AG10803 (cell line): ENCODE measurements around the gene RAPGEF1.

Experiments used
- DNase-seq: peaks from one replicate; pipeline ENCODE4 v3.0.0; 2010; ENCODE audit warnings: low read depth
- H3K4me3 ChIP-seq: 2 replicates; pipeline ENCODE4 v1.5.1; 2011; ENCODE audit warnings: mild to moderate bottlenecking, low read length, control low read depth
- TF ChIP-seq, protein P1 (sequence below): conservative IDR thresholded peaks from 2 replicates; pipeline ENCODE4 v1.5.1; 2011; ENCODE audit warnings: mild to moderate bottlenecking, low read length, control low read depth, inconsistent platforms

The RAPGEF1 gene

DNA sequence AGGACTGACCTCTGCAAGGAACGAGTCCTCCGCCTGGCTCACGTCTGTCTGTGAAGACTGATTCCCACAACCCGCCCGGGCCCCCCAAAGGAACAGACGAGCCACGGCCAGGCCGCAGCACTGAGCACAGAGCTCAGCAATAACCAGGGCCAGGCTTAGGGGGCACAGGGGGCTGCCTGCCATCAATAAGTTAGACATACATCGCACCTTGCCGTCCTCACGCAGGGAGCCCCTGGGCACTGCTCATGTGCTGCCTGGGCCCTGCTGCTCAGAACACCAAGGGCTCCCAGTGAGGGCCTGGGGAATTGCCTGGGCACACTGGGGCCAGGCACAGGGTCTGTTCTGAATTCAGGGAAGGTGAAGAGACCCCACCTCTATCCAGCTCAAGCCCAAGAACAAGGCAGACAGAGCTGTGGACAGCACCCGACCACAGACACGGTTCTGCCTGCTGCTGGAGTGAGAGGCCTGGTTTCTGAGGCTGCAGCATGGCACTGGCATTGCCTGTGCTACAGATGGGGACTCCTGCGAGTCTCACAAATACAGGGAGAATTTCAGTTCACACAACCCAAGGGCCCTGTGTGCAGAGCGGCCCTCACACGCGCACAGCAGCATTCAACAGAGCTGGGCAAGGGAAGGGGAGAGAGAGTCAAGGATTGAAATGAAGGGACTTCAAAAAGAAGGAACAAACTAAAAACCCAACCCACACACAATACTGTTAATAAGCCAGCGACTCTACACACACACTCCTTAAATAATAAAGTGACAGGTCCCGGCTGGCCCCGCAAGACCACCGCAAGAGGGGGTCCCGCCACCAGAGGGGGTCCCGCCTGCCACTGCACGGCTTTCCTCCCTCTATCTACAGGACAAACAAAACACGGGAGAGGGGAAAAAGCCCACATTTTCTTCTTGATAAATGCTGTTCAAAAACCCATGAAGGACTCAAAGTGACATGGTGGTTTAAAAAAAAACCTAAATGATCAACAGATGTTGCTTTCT, 162.6 kb downstream of the RAPGEF1 start:
- TF ChIP-seq, protein P1, sequence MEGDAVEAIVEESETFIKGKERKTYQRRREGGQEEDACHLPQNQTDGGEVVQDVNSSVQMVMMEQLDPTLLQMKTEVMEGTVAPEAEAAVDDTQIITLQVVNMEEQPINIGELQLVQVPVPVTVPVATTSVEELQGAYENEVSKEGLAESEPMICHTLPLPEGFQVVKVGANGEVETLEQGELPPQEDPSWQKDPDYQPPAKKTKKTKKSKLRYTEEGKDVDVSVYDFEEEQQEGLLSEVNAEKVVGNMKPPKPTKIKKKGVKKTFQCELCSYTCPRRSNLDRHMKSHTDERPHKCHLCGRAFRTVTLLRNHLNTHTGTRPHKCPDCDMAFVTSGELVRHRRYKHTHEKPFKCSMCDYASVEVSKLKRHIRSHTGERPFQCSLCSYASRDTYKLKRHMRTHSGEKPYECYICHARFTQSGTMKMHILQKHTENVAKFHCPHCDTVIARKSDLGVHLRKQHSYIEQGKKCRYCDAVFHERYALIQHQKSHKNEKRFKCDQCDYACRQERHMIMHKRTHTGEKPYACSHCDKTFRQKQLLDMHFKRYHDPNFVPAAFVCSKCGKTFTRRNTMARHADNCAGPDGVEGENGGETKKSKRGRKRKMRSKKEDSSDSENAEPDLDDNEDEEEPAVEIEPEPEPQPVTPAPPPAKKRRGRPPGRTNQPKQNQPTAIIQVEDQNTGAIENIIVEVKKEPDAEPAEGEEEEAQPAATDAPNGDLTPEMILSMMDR, result no peak
- no peak overlapping the region for H3K4me3 ChIP-seq
- no peak for DNase-seq

DNA sequence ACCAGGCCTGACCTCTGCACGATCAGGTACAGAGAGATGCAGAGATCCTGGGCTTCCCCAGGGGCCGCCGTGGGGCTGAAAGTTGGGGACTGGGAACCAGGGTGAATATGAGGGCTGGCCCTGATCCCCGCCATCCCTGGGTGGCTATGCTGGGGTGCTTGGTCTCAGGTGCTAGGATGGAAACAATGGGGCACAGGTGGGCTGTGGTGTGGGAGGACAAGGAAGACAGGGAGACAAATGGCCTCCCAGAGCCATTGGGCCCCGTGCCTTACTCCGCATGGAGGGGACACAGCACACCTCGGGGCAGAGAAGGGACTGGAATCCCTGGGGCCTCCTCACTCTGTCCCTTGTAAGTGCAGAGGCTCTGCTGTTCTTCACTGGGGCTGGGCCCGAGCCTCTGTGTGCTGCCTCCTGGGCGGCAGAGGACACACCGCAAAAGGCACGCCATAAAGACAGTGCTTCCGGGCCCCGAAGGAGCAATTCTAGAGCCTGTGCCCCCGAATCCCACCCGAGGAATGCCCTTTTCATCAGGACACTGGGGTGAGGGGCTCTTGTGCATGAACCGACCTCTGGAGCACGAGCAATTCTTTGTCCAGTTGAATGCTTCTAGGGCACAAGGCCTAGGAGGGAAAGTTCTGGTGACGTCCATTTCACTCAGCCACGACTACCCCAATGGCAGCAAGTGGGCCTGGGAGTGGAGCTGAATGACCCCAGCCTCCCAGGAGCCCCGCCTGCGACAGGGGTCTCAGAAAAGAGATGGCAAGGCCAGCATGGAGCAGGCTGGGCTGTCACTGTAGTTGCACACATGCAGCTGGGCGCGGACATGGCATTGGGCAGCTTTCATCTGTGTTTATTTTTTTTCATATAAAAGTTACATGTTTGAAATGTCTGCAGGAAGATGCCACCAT, 163.7 kb downstream of the RAPGEF1 start:
- DNase-seq, result no peak

DNA sequence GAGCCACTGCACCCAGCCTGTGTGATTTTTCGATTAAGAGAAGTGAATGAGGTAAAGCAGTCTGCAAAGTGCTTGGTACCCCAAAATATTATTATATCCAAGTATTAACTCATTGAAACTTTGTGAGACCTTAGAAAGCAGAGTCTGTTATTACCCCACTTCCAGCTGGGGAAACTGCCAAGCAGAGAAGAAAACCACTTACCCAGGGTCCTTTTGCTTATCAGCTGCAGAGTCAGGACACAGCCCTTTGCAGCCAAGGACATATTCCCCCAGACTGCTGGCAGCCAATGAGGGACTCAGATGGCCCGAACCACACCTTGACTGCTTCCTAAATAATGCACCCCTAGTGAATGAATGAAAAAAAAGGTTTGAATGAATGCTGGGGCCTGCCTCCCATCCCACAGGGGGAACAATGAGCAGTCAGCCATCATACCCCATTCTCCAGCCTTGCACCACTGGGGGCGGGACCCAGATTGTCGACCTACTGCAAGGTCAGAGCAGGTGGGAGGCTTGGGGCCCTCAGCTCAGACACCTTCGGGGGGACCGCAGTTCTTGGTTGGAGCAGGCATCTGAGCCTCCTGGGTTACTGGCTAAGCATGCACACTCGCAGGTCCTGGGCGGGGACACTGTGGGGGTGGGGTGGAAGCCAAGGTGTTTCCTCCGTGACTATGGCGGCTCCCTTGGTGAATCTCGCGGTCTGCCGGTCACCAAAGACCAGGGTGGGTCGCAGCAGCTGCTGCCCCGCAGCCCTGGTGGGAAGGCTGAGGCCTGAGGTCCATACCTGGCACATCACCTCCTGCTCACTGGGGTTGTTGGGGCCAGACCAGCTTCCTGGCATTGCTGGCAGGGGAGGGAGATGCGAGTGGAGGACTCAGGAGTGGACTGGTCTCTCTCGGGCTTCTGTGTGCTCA, 164.9 kb downstream of the RAPGEF1 start:
- no peak overlapping the region for H3K4me3 ChIP-seq
- DNase-seq, result no peak
- TF ChIP-seq, protein P1, result no peak

More for the DNA sequence above, 163.7 kb downstream of the RAPGEF1 start:
- H3K4me3 ChIP-seq, result no peak overlapping the region
- TF ChIP-seq, protein P1, result no peak

DNA sequence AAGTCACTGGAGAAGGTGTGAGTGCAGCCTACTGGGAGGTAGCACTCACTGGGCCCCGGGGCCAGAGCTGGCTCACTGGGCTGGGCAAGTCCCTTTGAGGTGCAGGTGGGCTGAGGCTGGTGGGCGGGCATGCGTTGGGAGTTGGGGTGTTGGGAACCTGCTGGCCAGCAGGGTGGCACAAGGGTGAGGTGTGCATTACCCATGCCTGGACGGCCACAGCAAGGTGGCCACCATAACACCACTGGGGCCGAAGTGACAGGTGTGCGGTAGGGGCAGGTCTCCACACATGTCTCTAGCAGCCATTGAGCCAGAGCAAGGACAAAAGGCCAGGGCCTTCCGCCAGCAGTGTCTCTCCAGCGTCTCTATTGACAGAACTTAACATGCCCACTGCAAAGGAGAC, 172.0 kb downstream of the RAPGEF1 start:
- H3K4me3 ChIP-seq, result no peak overlapping the region
- TF ChIP-seq, protein P1, result no peak
- no peak for DNase-seq

DNA sequence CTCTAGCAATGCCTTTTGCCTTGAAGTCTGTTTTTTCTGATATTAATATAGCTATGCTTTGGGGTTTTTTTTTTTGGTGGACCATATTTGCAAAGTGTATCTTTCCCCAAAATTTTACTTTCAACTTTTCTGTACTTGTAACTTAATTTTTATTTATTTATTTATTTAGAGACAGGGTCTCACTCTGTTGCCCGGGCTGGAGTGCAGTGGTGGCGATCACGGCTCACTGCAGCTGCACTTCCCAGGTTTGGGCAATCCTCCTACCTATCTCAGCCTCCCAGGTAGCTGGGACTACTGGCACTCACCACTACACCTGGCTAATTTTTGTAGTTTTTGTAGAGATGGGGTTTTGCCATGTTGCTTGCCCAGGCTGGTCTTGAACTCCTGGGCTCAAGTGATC, 173.7 kb downstream of the RAPGEF1 start:
- TF ChIP-seq, protein P1, result no peak
- no peak for DNase-seq
- no peak overlapping the region for H3K4me3 ChIP-seq

DNA sequence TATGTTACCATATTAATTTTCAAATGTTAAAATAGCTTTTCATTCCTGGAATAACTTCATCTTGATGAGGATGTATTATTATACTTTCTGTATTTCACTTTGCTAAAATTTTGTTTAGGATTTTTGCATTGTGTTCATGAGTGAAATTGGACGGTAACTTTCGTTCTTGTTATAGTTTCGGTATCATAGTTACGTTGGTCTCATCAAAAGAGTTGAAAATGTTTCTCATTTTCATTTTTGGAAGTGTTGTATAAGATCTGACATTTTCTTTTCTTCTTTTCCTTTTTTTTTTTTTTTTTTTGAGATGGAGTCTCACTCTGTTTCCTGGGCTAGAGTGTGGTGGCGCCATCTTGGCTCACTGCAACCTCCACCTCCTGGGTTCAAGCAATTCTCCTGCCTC, 174.5 kb downstream of the RAPGEF1 start:
- TF ChIP-seq, protein P1, result no peak
- no peak overlapping the region for H3K4me3 ChIP-seq
- no peak for DNase-seq
